ENCODE data around the gene GSPT1. TPM values are rescaled to one million over a fixed set of nuclear protein-coding genes. Genes with fewer than 3 reads are reported as not detected.
"Not testable (repeated sequence)": the region's sequence is repeated elsewhere in the genome, so short reads cannot be mapped to it uniquely, and the experiment has no call there.

Gene GSPT1
- total RNA-seq, 1 donor from 2014 or later, result 86.6 TPM

- intact Hi-C loops (cut with DNase I); DNase-seq (ENCODE audit: low spot score): not testable (repeated sequence)
Observed at GRCh38 chr16:11825520-11826165, 90.1 kb downstream of the GSPT1 start.

- intact Hi-C loops (cut with DNase I), result no loop called here
- DNase-seq (ENCODE audit: low spot score), result no peak
Observed at GRCh38 chr16:11824362-11824761, 91.4 kb downstream of the GSPT1 start.

- intact Hi-C loops (cut with DNase I); DNase-seq (ENCODE audit: low spot score): not testable (repeated sequence)
Observed at GRCh38 chr16:11823645-11824044, 92.1 kb downstream of the GSPT1 start.

- intact Hi-C loops (cut with DNase I), result no loop called here
- DNase-seq (ENCODE audit: low spot score), result no peak
Observed at GRCh38 chr16:11819798-11820197, 96.0 kb downstream of the GSPT1 start.

GRCh38 chr16:11818970-11819369 lies 96.8 kb downstream of the GSPT1 start:
- DNase-seq (ENCODE audit: low spot score); intact Hi-C loops (cut with DNase I): not testable (repeated sequence)

Other genes starting within 250 kb of the GSPT1 start
- gene SNN, start 247.5 kb downstream of the GSPT1 start, total RNA-seq, result 31.2 TPM
- 27.0 TPM for gene TXNDC11, start 173.1 kb downstream of the GSPT1 start, total RNA-seq
- gene ZC3H7A, start 118.7 kb downstream of the GSPT1 start, total RNA-seq, result 33.4 TPM
- gene RSL1D1, start 64.4 kb downstream of the GSPT1 start, total RNA-seq, result 77.9 TPM
- gene NPIPB2, start 26.1 kb upstream of the GSPT1 start, total RNA-seq, result 1.9 TPM
- gene TNFRSF17, start 49.3 kb upstream of the GSPT1 start, total RNA-seq, result not detected
- gene SNX29, start 60.8 kb upstream of the GSPT1 start, total RNA-seq, result 13.3 TPM

Data from cardiac septum (tissue), 1 donor.